ENCODE measurements around the gene MRM3. TPM values are rescaled to one million over a fixed set of nuclear protein-coding genes. Genes with fewer than 3 reads are reported as not detected.

The MRM3 gene
- total RNA-seq, 4 donors from 2014 or later = 17.4 to 25.9 (median 23.9) TPM

GRCh38 chr17:806781-807522 lies 24.8 kb downstream of the MRM3 start:
- Histone ChIP-seq H3K36me3 (peaks cover 3 to 52% (median 27%) of the 10 kb centered on the region in 4 donors), H3K27me3 (no peaks in the 10 kb centered on the region), H3K27ac (replicated peaks in 1 of 4) (no peak overlapping the region), H3K4me1 (no peaks in the 10 kb centered on the region), H3K4me3 (no peak overlapping the region), H3K9me3 (no peaks in the 10 kb centered on the region)
- TF ChIP-seq POLR2AphosphoS5 (IDR thresholded peaks at IDR 0.05) (no peak), CTCF (IDR thresholded peaks at IDR 0.05) (no peak), POLR2A (IDR thresholded peaks at IDR 0.05; ENCODE audit: low read depth) (no peak)
- WGBS = 87% methylated on average over 31 of the region's 33 CpGs
- DNase-seq (ENCODE audit: extremely low spot score) = no peak
- intact Hi-C loops (cut with DNase I) = no loop called here

- no peak for DNase-seq (ENCODE audit: extremely low spot score)
- 83% methylated on average over 20 of the region's 28 CpGs for WGBS
- H3K27me3 ChIP-seq = no peaks in the 10 kb centered on the region
- peaks cover 3 to 51% (median 26%) of the 10 kb centered on the region in 4 donors for H3K36me3 ChIP-seq
- intact Hi-C loops (cut with DNase I) = no loop called here
- H3K27ac ChIP-seq (replicated peaks in 1 of 4) = no peak overlapping the region
- H3K4me1 ChIP-seq = no peaks in the 10 kb centered on the region
- H3K4me3 ChIP-seq = no peak overlapping the region
- no peaks in the 10 kb centered on the region for H3K9me3 ChIP-seq
- no peak for TF ChIP-seq EP300 (IDR thresholded peaks at IDR 0.05)
- TF ChIP-seq POLR2A (IDR thresholded peaks at IDR 0.05; ENCODE audit: low read depth) = no peak
- no peak for TF ChIP-seq POLR2AphosphoS5 (IDR thresholded peaks at IDR 0.05)
- TF ChIP-seq CTCF (IDR thresholded peaks at IDR 0.05) = no peak
These were observed 25.6 kb downstream of the MRM3 start for GRCh38 chr17:807523-808294.

GRCh38 chr17:811051-811784 lies 29.1 kb downstream of the MRM3 start:
- no peak for DNase-seq (ENCODE audit: extremely low spot score)
- H3K9me3 ChIP-seq = no peaks in the 10 kb centered on the region
- no peaks in the 10 kb centered on the region for H3K27me3 ChIP-seq
- H3K4me1 ChIP-seq = no peaks in the 10 kb centered on the region
- H3K27ac ChIP-seq (replicated peaks in 1 of 4) = no peak overlapping the region
- TF ChIP-seq POLR2A (IDR thresholded peaks at IDR 0.05; ENCODE audit: low read depth) (no peak), CTCF (IDR thresholded peaks at IDR 0.05) (no peak), EP300 (IDR thresholded peaks at IDR 0.05) (no peak), POLR2AphosphoS5 (IDR thresholded peaks at IDR 0.05) (no peak)
- WGBS = 88% methylated on average over 17 of the region's 29 CpGs
- H3K36me3 ChIP-seq = peaks cover 0 to 54% (median 40%) of the 10 kb centered on the region in 4 donors
- H3K4me3 ChIP-seq = no peak overlapping the region
- intact Hi-C loops (cut with DNase I) = no loop called here

GRCh38 chr17:812638-813204 lies 30.6 kb downstream of the MRM3 start:
- H3K4me1 ChIP-seq = no peaks in the 10 kb centered on the region
- peaks cover 0 to 60% (median 50%) of the 10 kb centered on the region in 4 donors for H3K36me3 ChIP-seq
- H3K9me3 ChIP-seq = no peaks in the 10 kb centered on the region
- no peak for DNase-seq (ENCODE audit: extremely low spot score)
- 88% methylated on average over 14 of the region's 14 CpGs for WGBS
- no peak overlapping the region for H3K27ac ChIP-seq (replicated peaks in 1 of 4)
- H3K4me3 ChIP-seq = no peak overlapping the region
- TF ChIP-seq CTCF (IDR thresholded peaks at IDR 0.05) (no peak), EP300 (IDR thresholded peaks at IDR 0.05) (no peak), POLR2AphosphoS5 (IDR thresholded peaks at IDR 0.05) (no peak), POLR2A (IDR thresholded peaks at IDR 0.05; ENCODE audit: low read depth) (no peak)
- intact Hi-C loops (cut with DNase I) = no loop called here
- no peaks in the 10 kb centered on the region for H3K27me3 ChIP-seq

Measured in esophagus muscularis mucosa (tissue), 4 donors.